SK-MEL-5 (cell line): Measurements from ENCODE around the gene SCOC. TPM values are rescaled to one million over a fixed set of nuclear protein-coding genes. Genes with fewer than 3 reads are reported as not detected.
"Not testable (repeated sequence)": the region's sequence is repeated elsewhere in the genome, so short reads cannot be mapped to it uniquely, and the experiment has no call there.

Experiments
- DNase-seq: peaks from one replicate; pipeline ENCODE4 v3.0.0-alpha.2; 2016; ENCODE audit warnings: low read depth, low spot score
- in situ Hi-C: cut with HindIII; loops from 2 replicates; pipeline ENCODE4 v1.10.0; 2016; ENCODE audit warnings: low sequenced_read_pairs, high pct_unique_total_duplicates, low pct_unique_long_range_greater_than_20kb
- total RNA-seq: library from RNA; depleted of rRNA; stranded (reverse); fragments of >200 nt; shearing (Covaris generic); gene quantifications from 2 replicates; pipeline ENCODE4 v1.2.3, GENCODE V29; 2014

SCOC gene
- total RNA-seq, 1 experiment from 2014 or later: 50.7 TPM

GRCh38 chr4:140357868-140358267 is 15.6 kb upstream of the SCOC start:
- in situ Hi-C loops: no loop called here
- no peak for DNase-seq

GRCh38 chr4:140358281-140358680 is 15.2 kb upstream of the SCOC start:
- in situ Hi-C loops: no loop called here
- no peak for DNase-seq

- in situ Hi-C loops: no loop called here
- DNase-seq: peak; percentile 87
Measured at GRCh38 chr4:140359562-140360427, 13.7 kb upstream of the SCOC start.

- no peak for DNase-seq
- in situ Hi-C loops: no loop called here
Measured at GRCh38 chr4:140361099-140361498, 12.3 kb upstream of the SCOC start.

- DNase-seq: no peak
- in situ Hi-C loops: no loop called here
Measured at GRCh38 chr4:140363051-140363450, 10.4 kb upstream of the SCOC start.

GRCh38 chr4:140363558-140363957 is 9.9 kb upstream of the SCOC start:
- in situ Hi-C loops: no loop called here
- DNase-seq: no peak

- in situ Hi-C loops: no loop called here
- no peak for DNase-seq
Measured at GRCh38 chr4:140367738-140368137, 5.7 kb upstream of the SCOC start.

GRCh38 chr4:140368686-140369085 is 4.8 kb upstream of the SCOC start:
- DNase-seq: no peak
- in situ Hi-C loops: no loop called here

GRCh38 chr4:140372751-140373327 is 607 bp upstream of the SCOC start:
- peak; percentile 19 for DNase-seq
- in situ Hi-C loops: no loop called here

GRCh38 chr4:140374130-140374477 is 658 bp downstream of the SCOC start:
- in situ Hi-C loops: no loop called here
- no peak for DNase-seq

- DNase-seq: no peak
- in situ Hi-C loops: no loop called here
Measured at GRCh38 chr4:140382732-140383131, 9.3 kb downstream of the SCOC start.

GRCh38 chr4:140388015-140388414 is 14.6 kb downstream of the SCOC start:
- in situ Hi-C loops: no loop called here
- no peak for DNase-seq

GRCh38 chr4:140395668-140396067 is 22.2 kb downstream of the SCOC start:
- in situ Hi-C loops: no loop called here

GRCh38 chr4:140400111-140400510 is 26.7 kb downstream of the SCOC start:
- no peak for DNase-seq
- in situ Hi-C loops: no loop called here

More at GRCh38 chr4:140395668-140396067, 22.2 kb downstream of the SCOC start:
- DNase-seq: peak; percentile 19

- in situ Hi-C loops: no loop called here
- DNase-seq: no peak
Measured at GRCh38 chr4:140406292-140406691, 32.8 kb downstream of the SCOC start.

- no peak for DNase-seq
- in situ Hi-C loops: no loop called here
Measured at GRCh38 chr4:140408974-140409373, 35.5 kb downstream of the SCOC start.

GRCh38 chr4:140413130-140413969 is 39.9 kb downstream of the SCOC start:
- in situ Hi-C loops, DNase-seq: not testable (repeated sequence)

- no peak for DNase-seq
- in situ Hi-C loops: no loop called here
Measured at GRCh38 chr4:140423106-140423505, 49.7 kb downstream of the SCOC start.
